Adrenal gland (tissue), 12 donors: ENCODE results near the gene ITPR3. TPM values are rescaled to one million over a fixed set of nuclear protein-coding genes. Genes with fewer than 3 reads are reported as not detected.

Experiments used
- DNase-seq, 7 donors: peaks; one replicate each; pipeline ENCODE4 v3.0.0-alpha.2; 2019 to 2020
- H3K27ac ChIP-seq, 5 donors: fragments of 200-600 bp; sonication (generic) in 4 of 5; 1 replicate in 3 of 5; 2 replicates in 2 of 5; pipeline versions ENCODE4 v1.5.1 to v1.8.0; 2016 to 2020; ENCODE audit warnings: mild to moderate bottlenecking in 1 of 5
- H3K27me3 ChIP-seq: fragments of 200-600 bp; 2 replicates; pipeline ENCODE4 v1.8.0; 2021
- H3K36me3 ChIP-seq, 2 donors: fragments of 200-600 bp; replicated peaks in 1 of 2; 1 replicate in 1 of 2; 2 replicates in 1 of 2; pipeline versions ENCODE4 v1.5.1 to v1.8.0; 2018 to 2022
- H3K4me1 ChIP-seq, 2 donors: fragments of 200-600 bp; replicated peaks in 1 of 2; 1 replicate in 1 of 2; 2 replicates in 1 of 2; pipeline versions ENCODE4 v1.5.1 to v1.8.0; 2018 to 2021
- H3K4me3 ChIP-seq, 4 donors: fragments of 200-600 bp; sonication (generic) in 3 of 4; one replicate each; pipeline ENCODE4 v1.5.1; 2016 to 2018
- H3K9me3 ChIP-seq, 3 donors: fragments of 200-600 bp; sonication (generic) in 1 of 3; replicated peaks in 1 of 3; 1 replicate in 2 of 3; 2 replicates in 1 of 3; pipeline versions ENCODE4 v1.5.1 to v1.8.0; 2016 to 2021
- POLR2A ChIP-seq, 2 donors: fragments of 450-650 bp; IDR thresholded peaks; one replicate each; pipeline ENCODE4 v1.6.1; 2017; ENCODE audit warnings: antibody characterized with exemption in 2 of 2, mild to moderate bottlenecking in 2 of 2, moderate library complexity in 1 of 2
- WGBS, 4 donors: extraction: QIAGEN DNeasy Blood & Tissue Kit in 2 of 4; methylation state at CpG; one replicate each; pipeline versions ENCODE4 v1.1.5 to v1.1.7; 2013 to 2017; 5-methylcytosine and 5-hydroxymethylcytosine counted together
- intact Hi-C, 2 donors: fragments of 100-400 bp; cut with DNase I; formaldehyde crosslinking; loops; one replicate each; pipeline versions ENCODE4 v1.14.1 to v1.15.0; 2022 to 2023
- polyA plus RNA-seq, 3 donors: library from polyadenylated mRNA; stranded (reverse); fragments of 200-250 nt in 2 of 3; fragments of 350-450 nt in 1 of 3; fragmentation: Illumina TruSeq in 1 of 3; extraction: RNeasy Lipid Tissue Mini Kit (QIAGEN cat#74804) in 1 of 3; gene quantifications; one replicate each; pipeline ENCODE4 v1.2.3, GENCODE V29; 2013 to 2014
- total RNA-seq, 9 donors: library from RNA; depleted of rRNA in 4 of 9; stranded (reverse); fragments of >200 nt in 4 of 9; fragments of 120-200 nt in 1 of 9; fragmentation: NEBNext Ultra II Directional in 1 of 9; extraction: Animal tissue kit (Norgen Biotek cat#: 25700) in 1 of 9; gene quantifications; one replicate each; pipeline versions ENCODE4 v1.1.0 to v1.2.4, GENCODE V29; 2013 to 2023
- TF ChIP-seq, protein P1 (sequence below), 6 experiments: fragments of 450-650 bp in 4 of 6; fragments of 200-600 bp in 2 of 6; sonication (generic) in 1 of 6; IDR thresholded peaks; 1 replicate in 5 of 6; 2 replicates in 1 of 6; pipeline versions ENCODE4 v1.5.1 to v1.8.0; 2016 to 2021; ENCODE audit warnings: antibody characterized with exemption in 6 of 6, mild to moderate bottlenecking in 2 of 6, moderate library complexity in 1 of 6
- donor health status: healthy with polysubstance abuse.
- donor health status: Bipolar disorder and iron deficiency.
- donor health status: DM: yes; HTN: yes; CAD: no.
- donor health status: DM: no; HTN: no; CAD: no.
- donor health status: DM: no; HTN: no; CAD: no.
- donor health status: DM: yes; HTN: yes; CAD: no.

Gene ITPR3
- total and polyA plus RNA-seq, 12 donors = 1.3 to 38.1 (median 23.9) TPM

DNA sequence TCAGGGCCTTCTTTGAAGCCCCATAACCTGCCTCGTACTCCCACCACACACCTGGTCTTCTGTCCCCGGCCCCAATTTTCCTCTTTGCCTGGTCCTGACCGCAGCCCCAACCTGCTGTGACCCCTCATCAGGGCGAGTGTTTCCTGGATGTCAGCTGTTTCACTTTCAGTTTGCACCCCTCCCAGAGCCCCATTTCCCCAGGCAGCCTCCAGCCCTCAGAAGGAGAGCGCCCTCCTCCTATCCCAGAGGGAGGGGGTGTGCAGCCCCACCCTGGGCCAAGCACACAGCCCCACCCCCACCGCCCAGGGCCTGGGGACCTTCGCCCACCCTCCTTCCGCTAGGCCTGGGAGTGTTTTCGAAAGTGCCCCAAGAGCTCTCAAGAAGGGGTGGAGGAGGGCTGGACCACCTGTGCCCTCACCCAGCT lies 42.5 kb upstream of the ITPR3 start:
- DNase-seq = peak in 2 of 7 donors; percentile 40 to 54
- Histone ChIP-seq H3K4me1 (peaks cover 33 to 37% of the 10 kb centered on the region in 2 donors), H3K27ac (peak overlapping the region; percentile 82 to 95 (median 94)), H3K4me3 (peak overlapping the region in 2 of 4 donors; percentile 82 to 91), H3K27me3 (no peaks in the 10 kb centered on the region), H3K9me3 (no peaks in the 10 kb centered on the region), H3K36me3 (peaks cover 0 to 31% of the 10 kb centered on the region in 2 donors)
- WGBS, 4 donors = 60 to 75% (median 64%) methylated on average over 5 to 9 of the region's 9 CpGs
- TF ChIP-seq POLR2A (IDR thresholded peaks at IDR 0.05) = no peak
- TF ChIP-seq, protein P1, sequence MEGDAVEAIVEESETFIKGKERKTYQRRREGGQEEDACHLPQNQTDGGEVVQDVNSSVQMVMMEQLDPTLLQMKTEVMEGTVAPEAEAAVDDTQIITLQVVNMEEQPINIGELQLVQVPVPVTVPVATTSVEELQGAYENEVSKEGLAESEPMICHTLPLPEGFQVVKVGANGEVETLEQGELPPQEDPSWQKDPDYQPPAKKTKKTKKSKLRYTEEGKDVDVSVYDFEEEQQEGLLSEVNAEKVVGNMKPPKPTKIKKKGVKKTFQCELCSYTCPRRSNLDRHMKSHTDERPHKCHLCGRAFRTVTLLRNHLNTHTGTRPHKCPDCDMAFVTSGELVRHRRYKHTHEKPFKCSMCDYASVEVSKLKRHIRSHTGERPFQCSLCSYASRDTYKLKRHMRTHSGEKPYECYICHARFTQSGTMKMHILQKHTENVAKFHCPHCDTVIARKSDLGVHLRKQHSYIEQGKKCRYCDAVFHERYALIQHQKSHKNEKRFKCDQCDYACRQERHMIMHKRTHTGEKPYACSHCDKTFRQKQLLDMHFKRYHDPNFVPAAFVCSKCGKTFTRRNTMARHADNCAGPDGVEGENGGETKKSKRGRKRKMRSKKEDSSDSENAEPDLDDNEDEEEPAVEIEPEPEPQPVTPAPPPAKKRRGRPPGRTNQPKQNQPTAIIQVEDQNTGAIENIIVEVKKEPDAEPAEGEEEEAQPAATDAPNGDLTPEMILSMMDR (IDR thresholded peaks at IDR 0.05) = no peak
- intact Hi-C loops = loop anchor here in 1 of 2 donors (10.0 kb wide), 1 partner anchor 154 kb away; the partner anchor contains the start of gene SYNGAP1

DNA sequence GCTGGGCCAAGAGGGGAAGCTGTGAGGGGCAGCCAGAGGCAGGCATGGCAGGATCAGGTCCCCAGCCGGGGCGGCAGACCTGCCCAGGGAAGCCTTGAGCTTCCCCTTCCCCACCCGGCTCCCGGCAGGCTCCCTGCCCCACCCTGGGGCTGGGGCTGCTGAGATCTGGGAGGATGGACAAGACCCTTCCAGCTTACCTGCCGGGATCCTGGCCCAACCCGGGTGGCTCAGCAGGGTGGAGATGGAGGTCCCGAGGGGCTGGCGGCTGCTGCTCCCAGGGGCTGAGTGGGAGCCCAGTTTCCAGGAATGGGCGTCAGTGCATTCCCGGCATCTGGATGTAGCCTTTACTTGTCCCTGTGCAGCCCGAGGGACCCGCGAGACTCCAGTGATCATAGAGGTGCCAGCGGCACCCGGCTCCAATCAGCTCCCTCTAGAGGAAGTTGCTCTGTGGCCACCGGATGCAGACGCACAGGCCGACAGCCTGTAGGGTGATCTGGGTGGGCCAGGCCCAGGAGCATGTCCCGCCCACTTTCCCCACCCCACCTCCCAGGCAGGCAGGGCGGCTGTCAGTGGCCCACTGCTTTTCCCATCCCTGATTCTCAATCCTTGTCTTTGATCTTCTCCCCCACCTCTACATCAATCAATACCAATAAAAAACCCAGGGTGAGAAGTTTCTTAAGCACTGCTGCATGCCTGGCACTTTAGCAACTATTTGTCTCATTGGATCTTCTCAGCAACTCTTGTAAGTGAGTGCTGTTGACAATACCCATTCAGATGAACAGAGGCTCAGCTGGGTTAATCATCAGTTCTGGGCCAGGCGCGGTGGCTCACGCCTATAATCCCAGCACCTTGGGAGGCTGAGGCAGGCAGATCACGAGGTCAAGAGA lies 41.1 kb upstream of the ITPR3 start, which contains the start of gene BAK1:
TSS of gene BAK1 (minus strand) at position 449 of the 887 bp plus-strand sequence. CDS start 2,672 bp downstream, outside the sequence.
- 4 to 13% (median 8%) methylated on average over 6 to 24 of the region's 24 CpGs for WGBS, 4 donors
- Histone ChIP-seq H3K9me3 (no peaks in the 10 kb centered on the region), H3K36me3 (peaks cover 0 to 16% of the 10 kb centered on the region in 2 donors), H3K4me3 (peak within 1 kb of the TSS; percentile 26 to 91 (median 86)), H3K27ac (peak within 1 kb of the TSS; percentile 82 to 95 (median 94)), H3K27me3 (no peaks in the 10 kb centered on the region), H3K4me1 (peaks cover 33 to 37% of the 10 kb centered on the region in 2 donors)
- intact Hi-C loops = loop anchor here (10.0 kb wide), 4 partner anchors 55 to 575 kb away; partner anchors contain the start of gene SYNGAP1 (in 1 of the 2)
- DNase-seq = peak; percentile 85 to 96 (median 95)
- TF ChIP-seq, protein P1 (IDR thresholded peaks at IDR 0.05) = peak; percentile 31 to 55 (median 46)
- peak; percentile 59 to 93 for TF ChIP-seq POLR2A (IDR thresholded peaks at IDR 0.05)

DNA sequence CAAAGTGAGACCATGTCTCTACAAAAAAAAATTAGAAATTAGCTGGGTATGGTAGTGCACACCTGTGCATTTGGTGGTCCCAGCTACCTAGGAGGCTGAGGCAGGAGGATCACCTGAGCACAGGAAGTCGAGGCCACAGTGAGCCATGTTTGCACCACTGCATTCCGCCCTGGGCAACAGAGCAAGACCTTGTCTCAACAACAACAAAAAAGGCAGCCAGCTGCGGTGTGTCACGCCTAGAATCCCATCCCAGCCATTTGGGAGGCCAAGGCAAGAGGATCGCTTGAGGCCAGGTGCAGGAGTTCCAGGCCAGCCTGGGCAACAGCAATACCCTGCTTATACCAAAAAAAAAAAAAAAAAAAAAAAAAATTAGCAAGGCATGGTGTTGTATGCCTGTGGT lies 39.9 kb upstream of the ITPR3 start:
- H3K36me3 ChIP-seq = peaks cover 0 to 8% of the 10 kb centered on the region in 2 donors
- H3K27me3 ChIP-seq = no peaks in the 10 kb centered on the region
- H3K4me1 ChIP-seq = peaks cover 33 to 37% of the 10 kb centered on the region in 2 donors
- DNase-seq = no peak
- intact Hi-C loops = loop anchor here (10.0 kb wide), 3 partner anchors 54 to 574 kb away; no protein-coding TSS in a partner anchor
- H3K4me3 ChIP-seq = no peak overlapping the region
- H3K27ac ChIP-seq = no peak overlapping the region
- 89 to 97% (median 92%) methylated on average over 5 of the region's 5 CpGs for WGBS, 4 donors
- H3K9me3 ChIP-seq = no peaks in the 10 kb centered on the region
- TF ChIP-seq POLR2A (IDR thresholded peaks at IDR 0.05) = no peak
- TF ChIP-seq, protein P1 (IDR thresholded peaks at IDR 0.05) = no peak

DNA sequence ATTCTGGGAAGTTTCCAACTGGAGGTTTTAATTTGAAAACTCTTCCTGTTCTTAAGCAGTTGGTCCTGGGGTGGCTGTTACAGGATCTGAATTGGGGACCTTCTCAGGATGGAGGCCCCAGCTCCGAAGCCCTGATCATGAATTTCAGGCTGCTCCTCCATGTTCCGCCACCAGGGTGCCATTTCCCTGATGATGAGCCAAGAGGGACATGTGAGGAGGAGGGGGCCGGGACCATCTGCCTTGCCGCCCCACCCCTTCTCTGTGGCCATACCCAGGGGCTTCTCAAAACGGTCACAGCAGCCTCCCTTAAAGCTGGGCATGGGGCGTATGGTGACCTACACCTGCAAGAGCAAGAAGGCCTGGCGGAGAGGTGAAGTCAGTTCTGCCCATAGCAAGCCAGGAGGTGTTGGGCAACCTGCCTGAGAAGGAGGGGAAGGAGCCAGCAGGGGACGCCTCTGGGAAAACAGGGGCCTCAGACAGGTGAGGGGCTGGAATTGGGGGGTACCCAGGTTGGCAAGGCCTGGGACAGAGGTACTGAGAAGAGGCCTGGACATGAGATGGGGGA lies 37.4 kb upstream of the ITPR3 start:
- peaks cover 11 to 13% of the 10 kb centered on the region in 2 donors for H3K4me1 ChIP-seq
- no peaks in the 10 kb centered on the region for H3K27me3 ChIP-seq
- DNase-seq = no peak
- H3K27ac ChIP-seq = no peak overlapping the region
- H3K4me3 ChIP-seq = no peak overlapping the region
- TF ChIP-seq POLR2A (IDR thresholded peaks at IDR 0.05) = no peak
- TF ChIP-seq, protein P1 (IDR thresholded peaks at IDR 0.05) = peak in 3 of 6 experiments; percentile 10 to 16 (median 12)
- no peaks in the 10 kb centered on the region for H3K36me3 ChIP-seq
- intact Hi-C loops = loop anchor here (10.0 kb wide), 3 partner anchors 51 to 571 kb away; no protein-coding TSS in a partner anchor
- no peaks in the 10 kb centered on the region for H3K9me3 ChIP-seq
- WGBS, 4 donors = 71 to 92% (median 80%) methylated on average over 3 to 8 of the region's 8 CpGs
